Sciatic nerve (tissue), 2 donors: ENCODE measurements around the gene HCK. TPM values are rescaled to one million over a fixed set of nuclear protein-coding genes. Genes with fewer than 3 reads are reported as not detected.

Source experiments
- ATAC-seq: fragments of 200-7000 bp; cut with Tn5 transposase; one replicate; pipeline ENCODE4 v1.9.1; 2020; ENCODE audit warnings: mild to moderate bottlenecking, moderate library complexity
- DNase-seq: peaks from one replicate; pipeline ENCODE4 v3.0.0-alpha.2; 2020; ENCODE audit warnings: low spot score
- intact Hi-C: fragments of 100-400 bp; cut with DNase I; formaldehyde crosslinking; loops from one replicate; pipeline ENCODE4 v1.14.2; 2022
- total RNA-seq: library from RNA; stranded (reverse); fragmentation: NEBNext Ultra II Directional; extraction: Animal tissue kit (Norgen Biotek cat#: 25700); gene quantifications from one replicate; pipeline ENCODE4 v1.2.1, GENCODE V29; 2021
- donor health status: DM: no; HTN: no; CAD: no.
- donor health status: DM: no; HTN: no; CAD: no.

HCK gene
- total RNA-seq, 1 donor from 2014 or later: 24.0 TPM

GRCh38 chr20:32079655-32080109 is 27.6 kb downstream of the HCK start:
- no peak for DNase-seq
- no peak for ATAC-seq
- intact Hi-C loops: no loop called here

- ATAC-seq: no peak
- intact Hi-C loops: no loop called here
- no peak for DNase-seq
These were observed 28.7 kb downstream of the HCK start for GRCh38 chr20:32080783-32081182.

GRCh38 chr20:32083469-32083868 is 31.4 kb downstream of the HCK start:
- no peak for DNase-seq
- ATAC-seq: no peak
- intact Hi-C loops: no loop called here

- no peak for ATAC-seq
- no peak for DNase-seq
- intact Hi-C loops: no loop called here
These were observed 35.0 kb downstream of the HCK start for GRCh38 chr20:32087070-32087469.

- intact Hi-C loops: no loop called here
- DNase-seq (no peak), ATAC-seq (no peak)
These were observed 36.7 kb downstream of the HCK start for GRCh38 chr20:32088759-32089158.

GRCh38 chr20:32089637-32090362 is 37.8 kb downstream of the HCK start:
- ATAC-seq: no peak
- intact Hi-C loops: no loop called here
- no peak for DNase-seq

- ATAC-seq: peak; percentile 79
- DNase-seq: peak; percentile 87
- intact Hi-C loops: no loop called here
These were observed 39.9 kb downstream of the HCK start for GRCh38 chr20:32091888-32092346.

GRCh38 chr20:32098786-32099185 is 46.7 kb downstream of the HCK start:
- DNase-seq (peak; percentile 47), ATAC-seq (no peak)
- intact Hi-C loops: no loop called here

- no peak for DNase-seq
- intact Hi-C loops: no loop called here
These were observed 56.9 kb downstream of the HCK start for GRCh38 chr20:32108814-32109391.

GRCh38 chr20:32109392-32110172 is 57.5 kb downstream of the HCK start, which contains the start of gene TM9SF4:
Gene TM9SF4 (plus strand): TSS chr20:32109714. CDS start chr20:32109741, 27 bp downstream.
- ATAC-seq (peak; percentile 98), DNase-seq (peak; percentile 95)
- intact Hi-C loops: no loop called here

More at GRCh38 chr20:32108814-32109391, 56.9 kb downstream of the HCK start:
- no peak for ATAC-seq

- ATAC-seq: no peak
- no peak for DNase-seq
- intact Hi-C loops: no loop called here
These were observed 58.2 kb downstream of the HCK start for GRCh38 chr20:32110173-32110704.

- DNase-seq: no peak
- intact Hi-C loops: no loop called here
- ATAC-seq: no peak
These were observed 58.7 kb downstream of the HCK start for GRCh38 chr20:32110727-32111126.

- no peak for DNase-seq
- intact Hi-C loops: no loop called here
- no peak for ATAC-seq
These were observed 59.2 kb downstream of the HCK start for GRCh38 chr20:32111156-32111686.

GRCh38 chr20:32111753-32112152 is 59.7 kb downstream of the HCK start:
- intact Hi-C loops: no loop called here
- no peak for DNase-seq
- no peak for ATAC-seq

- ATAC-seq (no peak), DNase-seq (no peak)
- intact Hi-C loops: no loop called here
These were observed 60.8 kb downstream of the HCK start for GRCh38 chr20:32112841-32113240.

- intact Hi-C loops: no loop called here
These were observed 61.7 kb downstream of the HCK start for GRCh38 chr20:32113591-32114260.

GRCh38 chr20:32114305-32114960 is 62.4 kb downstream of the HCK start:
- no peak for ATAC-seq
- intact Hi-C loops: no loop called here
- no peak for DNase-seq

More at GRCh38 chr20:32113591-32114260, 61.7 kb downstream of the HCK start:
- DNase-seq: no peak
- ATAC-seq: no peak

GRCh38 chr20:32115211-32115767 is 63.2 kb downstream of the HCK start:
- intact Hi-C loops: no loop called here
- ATAC-seq (no peak), DNase-seq (no peak)
